HG03442 (cell line): ENCODE data around the gene ECHS1.
"Not testable (repeated sequence)": the region's sequence is repeated elsewhere in the genome, so short reads cannot be mapped to it uniquely, and the experiment has no call there.

Experiments used
- ATAC-seq: cut with Tn5 transposase; IDR thresholded peaks from one replicate; pipeline ENCODE4 v1.9.1; 2021; ENCODE audit warnings: mild to moderate bottlenecking, moderate library complexity; ENCODE audit not compliant: unreplicated experiment

The ECHS1 gene

DNA sequence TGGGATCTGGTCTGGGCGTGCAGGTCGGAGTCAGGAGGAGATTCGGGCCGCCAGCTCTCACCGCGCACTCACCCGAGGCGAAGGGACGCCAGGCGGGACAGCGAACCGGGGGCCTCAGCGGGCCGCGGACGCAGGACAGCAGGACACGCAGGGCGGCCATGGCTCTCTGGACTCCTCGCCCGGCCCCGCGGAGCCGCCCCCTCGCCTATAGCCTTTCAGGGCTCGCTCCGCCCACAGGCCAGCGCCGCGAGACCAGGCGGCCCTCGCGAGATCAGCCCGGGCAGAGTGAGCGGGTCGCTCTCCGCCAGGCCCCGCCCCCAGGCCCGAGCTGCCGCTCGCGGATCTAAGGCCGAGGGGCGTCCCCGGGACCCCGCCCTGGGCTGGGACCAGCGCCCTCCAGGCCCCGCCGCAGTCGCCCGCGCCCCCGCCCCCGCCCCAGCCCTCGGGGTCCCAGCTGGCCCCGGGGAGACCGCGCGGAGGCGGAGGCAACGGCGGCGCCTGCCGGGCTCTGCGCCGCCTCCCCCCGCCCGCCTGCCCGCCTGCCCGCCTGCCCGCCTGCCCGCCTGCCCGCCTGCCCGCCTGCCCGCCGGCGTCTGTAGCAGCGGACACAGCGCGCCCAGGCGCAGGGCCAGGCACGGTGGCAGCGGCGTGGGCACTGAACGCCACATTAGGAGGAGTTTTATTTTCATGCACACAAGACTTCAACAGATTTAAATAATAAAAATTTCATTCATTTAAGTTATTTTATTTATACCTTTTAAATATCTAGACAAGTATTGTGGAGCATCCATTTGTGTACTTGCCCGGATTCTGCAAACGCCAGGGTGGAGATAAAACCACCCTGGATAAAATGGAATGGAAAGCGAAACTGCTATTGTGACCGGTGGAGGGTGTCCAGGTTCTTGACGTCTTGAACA is at the start of gene ECHS1:
ECHS1 (minus strand) TSS at position 181 of the 917 bp plus-strand sequence; CDS start at position 160, 21 bp downstream.
- peak; percentile 90 for ATAC-seq

- no peak for ATAC-seq
Observed at GRCh38 chr10:133422223-133422806, 49.2 kb upstream of the ECHS1 start.

DNA sequence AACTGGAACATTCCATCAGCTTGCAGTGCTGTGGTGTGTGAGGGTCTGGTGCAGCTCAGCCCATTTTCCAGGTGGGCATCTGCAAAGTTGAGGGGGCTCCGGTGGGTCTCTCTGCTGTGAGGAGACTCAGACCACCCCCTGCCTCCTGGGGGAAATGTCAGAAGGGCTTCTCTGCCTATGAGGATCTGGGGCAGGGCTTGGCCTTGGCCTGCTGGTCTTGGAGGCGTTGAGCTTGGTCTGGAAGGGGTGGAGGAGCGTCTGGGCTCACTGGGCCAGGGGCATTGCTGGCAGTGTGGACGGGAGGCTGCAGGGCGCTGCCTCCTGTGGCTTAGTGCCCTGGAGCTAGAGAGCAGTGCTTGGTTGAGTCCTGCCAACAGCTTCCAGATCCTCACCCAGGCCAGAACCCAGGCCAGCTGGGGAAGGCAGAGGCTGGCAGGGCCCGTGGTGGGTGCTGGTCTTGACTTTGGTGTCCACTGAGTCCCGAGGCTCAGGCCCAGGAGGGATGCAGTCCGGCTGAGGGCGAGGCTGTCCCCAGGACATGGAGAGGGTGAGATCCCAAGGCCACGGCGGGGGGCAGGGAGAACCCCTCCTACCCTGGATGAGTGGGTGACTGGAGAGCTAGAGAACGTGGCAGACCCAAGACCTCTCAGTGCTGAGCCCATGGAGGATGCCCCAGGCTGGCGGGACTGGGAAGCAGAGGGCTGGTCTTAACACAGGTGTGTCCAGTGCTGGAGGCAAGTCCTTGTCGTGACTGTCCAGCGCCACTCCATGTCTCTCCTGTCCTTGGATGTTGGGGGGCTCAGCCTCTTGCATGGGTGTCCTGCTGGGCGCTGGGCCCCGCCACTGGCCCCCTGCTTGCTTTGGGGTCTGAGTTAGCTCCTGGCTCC is 48.4 kb upstream of the ECHS1 start:
- no peak for ATAC-seq

- no peak for ATAC-seq
Observed at GRCh38 chr10:133420579-133420978, 47.4 kb upstream of the ECHS1 start.

DNA sequence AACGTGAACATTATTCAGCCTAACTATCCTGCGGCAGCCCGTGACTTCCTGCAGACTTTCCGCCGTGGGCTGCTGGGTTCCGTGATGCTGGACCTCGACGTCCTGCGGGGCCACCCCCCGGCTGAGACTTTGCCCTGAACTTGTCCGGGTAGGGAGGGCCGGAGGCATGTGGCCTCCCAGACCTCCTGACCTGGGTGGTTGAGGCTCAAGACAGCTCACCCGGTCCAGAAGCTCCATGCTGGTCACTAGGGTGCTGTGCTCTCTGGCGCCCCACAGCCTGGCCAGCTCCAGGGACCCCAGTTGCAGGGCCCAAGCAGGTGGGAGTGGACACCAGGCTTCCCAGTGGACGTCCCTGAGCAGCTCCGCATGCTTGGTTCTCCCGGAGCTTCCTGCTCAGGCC is 46.9 kb upstream of the ECHS1 start:
- no peak for ATAC-seq

GRCh38 chr10:133419211-133419950 is 46.2 kb upstream of the ECHS1 start:
- no peak for ATAC-seq

- no peak for ATAC-seq
Observed at GRCh38 chr10:133418289-133418993, 45.3 kb upstream of the ECHS1 start.

- no peak for ATAC-seq
Observed at GRCh38 chr10:133415752-133416151, 42.6 kb upstream of the ECHS1 start.

DNA sequence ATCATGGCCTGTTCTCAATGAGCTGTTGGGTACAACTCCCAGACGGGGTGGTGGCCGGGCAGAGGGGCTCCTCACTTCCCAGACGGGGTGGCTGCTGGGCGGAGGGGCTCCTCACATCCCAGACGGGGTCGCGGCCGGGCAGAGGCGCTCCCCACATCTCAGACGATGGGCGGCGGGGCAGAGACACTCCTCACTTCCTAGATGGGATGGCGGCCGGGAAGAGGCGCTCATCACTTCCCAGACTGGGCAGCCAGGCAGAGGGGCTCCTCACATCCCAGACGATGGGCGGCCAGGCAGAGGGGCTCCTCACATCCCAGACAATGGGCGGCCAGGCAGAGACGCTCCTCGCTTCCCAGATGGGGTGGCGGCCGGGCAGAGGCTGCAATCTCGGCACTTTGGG is 41.2 kb upstream of the ECHS1 start:
- not testable (repeated sequence) for ATAC-seq

DNA sequence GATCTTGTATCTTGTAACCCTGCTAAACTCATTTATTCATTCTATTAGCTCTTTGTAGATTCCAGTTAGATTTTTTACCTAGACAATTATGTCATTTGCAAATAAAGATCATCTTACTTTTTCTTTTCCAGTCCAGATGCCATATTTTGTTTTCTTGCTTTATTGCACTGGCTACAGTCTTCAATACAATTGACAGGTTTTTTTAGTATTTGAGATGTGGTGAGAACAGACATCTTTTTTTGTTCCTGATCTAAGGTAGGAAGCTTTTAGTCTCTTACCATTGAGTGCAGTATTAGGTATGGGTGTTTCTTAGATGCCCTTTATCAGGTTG is 39.2 kb upstream of the ECHS1 start:
- no peak for ATAC-seq

DNA sequence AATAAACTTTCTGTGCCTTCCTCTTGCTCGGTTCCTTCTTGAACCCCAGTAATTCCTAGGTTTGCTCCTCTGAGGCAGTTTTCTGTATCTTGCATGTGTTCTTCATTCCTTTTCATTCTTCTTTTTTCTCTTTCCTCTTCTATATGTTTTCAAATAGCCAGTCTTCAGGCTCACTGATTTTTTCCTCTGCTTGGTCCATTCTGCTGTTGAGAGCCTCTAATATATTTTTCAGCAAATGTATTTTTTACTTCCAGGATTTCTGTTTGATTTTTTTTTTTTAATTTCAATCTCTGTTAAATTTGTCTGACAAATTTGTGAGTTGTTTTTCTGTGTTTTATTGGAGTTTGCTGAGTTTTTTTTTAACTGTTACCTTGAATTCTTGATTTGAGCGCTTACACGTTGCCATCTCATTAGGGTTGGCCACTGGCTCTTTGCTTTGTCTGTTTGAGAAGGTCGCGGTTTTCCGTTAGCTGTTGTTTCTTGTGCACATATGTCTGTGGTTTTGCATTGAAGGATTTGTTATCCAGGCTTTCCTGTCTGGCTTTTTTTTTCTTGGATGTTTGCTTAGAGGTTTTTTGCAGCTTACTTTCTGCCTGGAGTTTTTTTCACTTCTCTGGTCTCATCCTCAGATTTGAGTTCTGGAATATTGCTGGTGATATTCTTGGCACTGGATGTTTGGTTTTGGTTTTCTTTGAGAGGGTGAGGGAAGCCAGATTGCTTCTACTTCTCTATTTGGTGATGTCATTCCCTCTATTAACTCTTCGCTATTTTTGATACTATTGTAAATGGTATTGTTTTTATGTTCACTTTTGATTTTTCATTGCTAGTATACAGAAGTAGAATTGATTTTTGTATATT is 38.6 kb upstream of the ECHS1 start:
- no peak for ATAC-seq

DNA sequence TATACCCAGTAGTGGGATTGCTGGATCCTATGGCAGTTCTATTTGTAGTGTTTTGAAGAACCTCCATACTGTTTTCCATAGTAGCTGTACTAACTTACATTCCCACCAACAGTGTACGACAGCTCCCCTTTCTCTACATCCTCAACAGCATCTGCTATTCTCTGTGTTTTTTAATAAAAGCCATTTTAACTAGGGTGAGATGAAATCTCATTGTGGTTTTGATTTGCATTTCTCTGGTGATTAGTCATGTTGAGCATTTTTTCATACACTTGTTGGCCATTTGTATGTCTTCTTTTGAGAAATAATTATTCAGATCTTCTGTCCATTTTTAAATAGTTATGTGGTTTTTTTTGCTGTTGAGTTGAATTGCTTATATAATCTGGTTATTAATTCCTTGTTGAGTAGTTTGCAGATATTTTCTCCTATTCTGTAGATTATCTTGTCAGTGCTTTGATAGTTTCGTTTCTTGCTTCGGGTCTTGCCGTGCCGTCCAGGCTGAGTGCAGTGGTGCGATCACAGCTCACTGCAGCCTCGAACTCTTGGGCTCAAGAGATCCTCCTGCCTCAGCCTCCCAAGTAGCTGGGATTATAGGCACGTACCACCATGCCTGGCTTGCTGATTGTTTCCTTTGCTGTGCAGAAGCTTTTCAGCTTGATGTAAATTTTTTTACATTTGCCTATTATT is 32.8 kb upstream of the ECHS1 start:
- peak; percentile 40 for ATAC-seq

DNA sequence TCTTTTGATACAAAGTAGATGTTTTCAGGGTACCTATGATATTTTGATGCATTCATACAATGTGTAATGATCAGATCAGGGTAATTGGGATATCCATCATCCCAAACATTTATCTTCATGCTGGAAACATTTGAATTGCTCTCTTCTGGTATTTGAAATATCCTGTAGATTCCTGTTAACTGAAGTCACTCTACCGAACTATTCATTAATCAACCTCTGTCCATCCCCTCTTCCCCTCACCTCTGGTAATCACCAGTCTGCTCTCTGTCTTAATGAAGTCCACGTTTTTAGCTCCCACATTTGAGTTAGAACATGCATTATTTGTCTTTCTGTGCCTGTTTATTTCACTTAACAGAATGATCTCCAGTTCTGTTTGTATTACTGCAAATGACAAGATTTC is 32.1 kb upstream of the ECHS1 start:
- no peak for ATAC-seq

GRCh38 chr10:133403784-133404183 is 30.6 kb upstream of the ECHS1 start:
- ATAC-seq: no peak

DNA sequence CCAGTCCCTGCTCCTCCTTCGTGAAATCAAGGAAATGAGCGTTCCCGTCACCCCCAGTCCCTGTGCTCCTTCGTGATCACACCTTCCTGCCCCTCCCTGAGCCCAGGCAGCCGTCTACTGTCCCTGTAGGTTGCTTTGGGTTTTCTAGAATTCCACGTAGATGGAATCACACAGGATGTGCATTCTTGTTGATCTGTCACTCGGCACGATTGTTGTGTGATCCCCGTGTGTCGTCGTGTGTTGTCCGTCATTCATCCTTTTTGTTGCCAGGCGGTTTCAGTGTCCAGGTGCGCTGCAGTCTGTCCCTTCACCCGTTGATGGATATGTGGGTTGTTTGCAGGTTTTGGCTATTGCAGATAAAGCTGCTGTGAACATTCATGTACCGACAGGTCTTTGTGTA is 30.2 kb upstream of the ECHS1 start:
- ATAC-seq: no peak

- ATAC-seq: no peak
Observed at GRCh38 chr10:133401981-133402725, 29.0 kb upstream of the ECHS1 start.

DNA sequence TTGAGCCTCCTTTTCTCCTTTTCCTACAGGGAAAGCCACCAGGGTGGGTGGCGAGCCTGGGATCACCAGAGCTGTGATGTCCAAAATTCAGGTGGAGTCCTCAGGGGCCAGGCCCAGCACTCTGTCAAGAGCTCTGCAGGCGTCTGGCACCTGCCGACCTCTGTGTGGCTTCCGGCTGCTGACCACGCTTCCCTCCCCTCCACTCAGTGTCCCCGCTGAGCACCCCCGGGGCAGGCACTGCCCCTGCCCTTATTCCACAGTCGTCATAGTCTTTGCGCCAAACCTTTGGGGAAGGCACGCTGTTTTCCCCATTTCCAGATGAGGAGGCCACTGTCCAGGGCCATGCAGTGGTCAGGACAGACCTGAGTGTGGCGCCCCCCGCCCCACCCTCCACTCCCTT is 28.3 kb upstream of the ECHS1 start:
- ATAC-seq: no peak
